Common myeloid progenitor, CD34-positive (primary cell): Measurements from ENCODE around the gene CADPS. TPM values are rescaled to one million over a fixed set of nuclear protein-coding genes. Genes with fewer than 3 reads are reported as not detected.

Experiments
- CTCF ChIA-PET: fragments of 350-600 bp; sonication (Branson Sonifier 250); formaldehyde crosslinking; loops from one replicate; lab custom pipeline; 2021; ENCODE audit warnings: antibody characterized with exemption; lab: Charles Lee
- POLR2A ChIA-PET: fragments of 350-600 bp; sonication (Branson Sonifier 250); formaldehyde crosslinking; loops from one replicate; lab custom pipeline; 2021; ENCODE audit warnings: antibody characterized with exemption; lab: Charles Lee
- DNase-seq, 3 donors: peaks; one replicate each; pipeline versions ENCODE4 v3.0.0 to v3.0.0-alpha.2; 2013
- H3K27ac ChIP-seq, 2 experiments: 1 replicate in 1 of 2; 2 replicates in 1 of 2; pipeline ENCODE4 v1.7.0; 2013; ENCODE audit warnings: inconsistent platforms in 2 of 2, low read length in 2 of 2, mild to moderate bottlenecking in 2 of 2, low read depth in 1 of 2, moderate library complexity in 1 of 2; ENCODE audit not compliant: severe bottlenecking in 2 of 2, insufficient read depth in 1 of 2, poor library complexity in 1 of 2
- H3K27me3 ChIP-seq, 5 experiments: replicated peaks in 2 of 5; 1 replicate in 3 of 5; 2 replicates in 2 of 5; pipeline versions ENCODE4 v1.6.1 to v1.7.0; 2013; ENCODE audit warnings: low read length in 4 of 5, mild to moderate bottlenecking in 2 of 5, moderate library complexity in 2 of 5, inconsistent platforms in 1 of 5; ENCODE audit not compliant: insufficient read depth in 5 of 5, control insufficient read depth in 4 of 5
- H3K36me3 ChIP-seq, 4 experiments: 1 replicate in 2 of 4; 2 replicates in 2 of 4; pipeline versions ENCODE4 v1.6.1 to v1.7.0; 2013; ENCODE audit warnings: low read length in 3 of 4, control low read depth in 1 of 4, mild to moderate bottlenecking in 1 of 4; ENCODE audit not compliant: control insufficient read depth in 4 of 4, insufficient read depth in 4 of 4
- H3K4me1 ChIP-seq, 4 experiments: 1 replicate in 3 of 4; 2 replicates in 1 of 4; pipeline versions ENCODE4 v1.6.1 to v1.7.1; 2013; ENCODE audit warnings: low read length in 3 of 4, mild to moderate bottlenecking in 3 of 4, control low read depth in 1 of 4, inconsistent platforms in 1 of 4, moderate library complexity in 1 of 4; ENCODE audit not compliant: control insufficient read depth in 4 of 4, insufficient read depth in 4 of 4; ENCODE audit errors: control extremely low read depth in 1 of 4
- H3K4me3 ChIP-seq, 7 experiments: 1 replicate in 4 of 7; 2 replicates in 3 of 7; pipeline versions ENCODE4 v1.5.1 to v1.7.0; 2013; ENCODE audit warnings: mild to moderate bottlenecking in 7 of 7, low read length in 6 of 7, moderate library complexity in 6 of 7, inconsistent platforms in 2 of 7, low read depth in 2 of 7, control low read depth in 1 of 7; ENCODE audit not compliant: insufficient read depth in 4 of 7, control insufficient read depth in 1 of 7; ENCODE audit errors: extremely low read depth in 1 of 7
- H3K9me3 ChIP-seq, 5 experiments: 1 replicate in 4 of 5; 2 replicates in 1 of 5; pipeline versions ENCODE4 v1.6.1 to v1.7.1; 2013; ENCODE audit warnings: low read length in 4 of 5, mild to moderate bottlenecking in 2 of 5, inconsistent platforms in 1 of 5, low read depth in 1 of 5, moderate library complexity in 1 of 5; ENCODE audit not compliant: control insufficient read depth in 4 of 5, insufficient read depth in 2 of 5; ENCODE audit errors: control extremely low read depth in 1 of 5
- WGBS: methylation state at CpG from one replicate; pipeline ENCODE4 v1.1.5; 2013; ENCODE audit not compliant: insufficient coverage; 5-methylcytosine and 5-hydroxymethylcytosine counted together
- polyA plus RNA-seq: library from polyadenylated mRNA; unstranded; fragments of 120-200 nt; gene quantifications from one replicate; pipeline ENCODE4 v1.2.1, GENCODE V29; 2013

CADPS gene
- polyA plus RNA-seq: not detected

GRCh38 chr3:62874711-62875557 lies at the start of gene CADPS:
Gene CADPS, minus strand, starts transcription at chr3:62875416. Its CDS starts 387 bp downstream, at chr3:62875029.
- ChIA-PET CTCF (no interaction called here), POLR2A (no interaction called here)
- Histone ChIP-seq H3K27me3 (peaks cover 24 to 74% (median 30%) of the 10 kb centered on the region in 5 experiments), H3K36me3 (no peaks in the 10 kb centered on the region), H3K4me3 (peak within 1 kb of the TSS in 5 of 7 experiments; percentile 17 to 67 (median 42)), H3K9me3 (peaks cover 0 to 8% (median 5%) of the 10 kb centered on the region in 5 experiments), H3K4me1 (peaks cover 0 to 18% (median 9%) of the 10 kb centered on the region in 4 experiments), H3K27ac (no peak within 1 kb of the TSS)
- 2% methylated on average over 38 of the region's 85 CpGs for WGBS
- DNase-seq: peak in 2 of 3 donors; percentile 11 to 14

GRCh38 chr3:62923066-62923465 lies 47.9 kb upstream of the CADPS start:
- Histone ChIP-seq H3K27me3 (peaks cover 0 to 3% (median 0%) of the 10 kb centered on the region in 5 experiments), H3K27ac (no peak overlapping the region), H3K4me3 (no peak overlapping the region), H3K9me3 (no peaks in the 10 kb centered on the region), H3K4me1 (no peaks in the 10 kb centered on the region), H3K36me3 (no peaks in the 10 kb centered on the region)
- ChIA-PET CTCF (no interaction called here), POLR2A (no interaction called here)
- DNase-seq: no peak
- WGBS: 86% methylated on average over 1 of the region's 2 CpGs

DNA sequence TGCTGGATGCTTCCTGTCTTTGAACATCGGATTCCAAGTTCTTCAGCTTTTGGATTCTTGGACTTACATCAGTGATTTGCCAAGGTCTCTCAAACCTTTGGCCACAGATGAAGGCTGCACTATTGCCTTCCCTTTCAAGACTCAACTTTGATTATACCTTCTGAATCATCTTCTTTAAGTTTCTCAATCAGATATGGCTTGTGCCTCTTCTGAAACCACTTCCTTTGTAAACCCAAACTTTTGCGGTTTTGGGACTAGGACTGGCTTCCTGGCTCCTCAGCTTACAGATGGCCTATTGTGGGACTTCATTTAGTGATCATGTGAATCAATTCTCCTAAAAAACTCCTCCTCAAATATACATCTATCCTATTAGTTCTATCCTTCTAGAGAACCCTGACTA lies 47.1 kb upstream of the CADPS start:
- H3K27me3 ChIP-seq: peaks cover 0 to 3% (median 0%) of the 10 kb centered on the region in 5 experiments
- POLR2A ChIA-PET: no interaction called here
- no peak overlapping the region for H3K27ac ChIP-seq
- H3K36me3 ChIP-seq: no peaks in the 10 kb centered on the region
- no peak overlapping the region for H3K4me3 ChIP-seq
- DNase-seq: no peak
- CTCF ChIA-PET: no interaction called here
- WGBS: 51% methylated on average over 2 of the region's 2 CpGs
- H3K4me1 ChIP-seq: no peaks in the 10 kb centered on the region
- no peaks in the 10 kb centered on the region for H3K9me3 ChIP-seq

- POLR2A ChIA-PET: no interaction called here
- H3K4me3 ChIP-seq: no peak overlapping the region
- no peak for DNase-seq
- H3K27ac ChIP-seq: no peak overlapping the region
- H3K27me3 ChIP-seq: no peaks in the 10 kb centered on the region
- no peaks in the 10 kb centered on the region for H3K4me1 ChIP-seq
- no peaks in the 10 kb centered on the region for H3K36me3 ChIP-seq
- CTCF ChIA-PET: no interaction called here
- no peaks in the 10 kb centered on the region for H3K9me3 ChIP-seq
Observed at GRCh38 chr3:62920466-62920784, 45.2 kb upstream of the CADPS start.

- Histone ChIP-seq H3K27ac (no peak overlapping the region), H3K36me3 (no peaks in the 10 kb centered on the region), H3K27me3 (no peaks in the 10 kb centered on the region), H3K4me3 (no peak overlapping the region), H3K4me1 (no peaks in the 10 kb centered on the region), H3K9me3 (no peaks in the 10 kb centered on the region)
- DNase-seq: no peak
- CTCF ChIA-PET: no interaction called here
- POLR2A ChIA-PET: no interaction called here
- WGBS: 50% methylated on average over 1 of the region's 7 CpGs
Observed at GRCh38 chr3:62919784-62920465, 44.7 kb upstream of the CADPS start.

DNA sequence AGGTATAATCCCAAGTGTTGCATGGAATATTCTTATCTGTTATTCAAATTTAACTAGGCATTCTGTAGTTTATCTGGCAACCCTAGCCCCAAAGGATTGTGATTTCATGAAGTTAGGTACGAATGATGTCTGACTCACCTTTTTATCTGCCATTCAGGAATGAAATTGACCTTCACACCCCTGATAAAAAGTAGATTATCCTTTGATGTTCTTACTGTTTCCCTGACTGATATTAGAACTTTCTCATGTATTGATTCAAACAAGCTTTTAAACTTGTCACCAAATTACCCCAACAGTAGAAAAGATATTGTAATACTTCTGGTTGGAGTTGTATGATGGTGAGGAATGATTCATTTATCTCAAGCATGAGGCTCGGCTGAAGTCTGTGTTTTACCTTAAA lies 43.6 kb upstream of the CADPS start:
- ChIA-PET POLR2A (no interaction called here), CTCF (no interaction called here)
- DNase-seq: no peak
- Histone ChIP-seq H3K4me1 (no peaks in the 10 kb centered on the region), H3K27me3 (no peaks in the 10 kb centered on the region), H3K9me3 (no peaks in the 10 kb centered on the region), H3K36me3 (no peaks in the 10 kb centered on the region), H3K4me3 (no peak overlapping the region), H3K27ac (no peak overlapping the region)
- WGBS: no CpG with 5 or more reads among the region's 2 CpGs

- ChIA-PET CTCF (no interaction called here), POLR2A (no interaction called here)
- Histone ChIP-seq H3K36me3 (no peaks in the 10 kb centered on the region), H3K4me3 (no peak overlapping the region), H3K27me3 (no peaks in the 10 kb centered on the region), H3K27ac (no peak overlapping the region), H3K9me3 (no peaks in the 10 kb centered on the region), H3K4me1 (no peaks in the 10 kb centered on the region)
- 100% methylated on average over 1 of the region's 1 CpG for WGBS
- no peak for DNase-seq
Observed at GRCh38 chr3:62918131-62918530, 42.9 kb upstream of the CADPS start.
